DMS 273 treated with DMSO at 0.1 percent for 48 hours (cell line): Measurements from ENCODE around the gene PSMB10.
"Not testable (repeated sequence)": the region's sequence is repeated elsewhere in the genome, so short reads cannot be mapped to it uniquely, and the experiment has no call there.

Experiments
- DNase-seq: peaks from one replicate; lab custom pipeline; 2025; lab: John Stamatoyannopoulos, UW

PSMB10 gene

DNA sequence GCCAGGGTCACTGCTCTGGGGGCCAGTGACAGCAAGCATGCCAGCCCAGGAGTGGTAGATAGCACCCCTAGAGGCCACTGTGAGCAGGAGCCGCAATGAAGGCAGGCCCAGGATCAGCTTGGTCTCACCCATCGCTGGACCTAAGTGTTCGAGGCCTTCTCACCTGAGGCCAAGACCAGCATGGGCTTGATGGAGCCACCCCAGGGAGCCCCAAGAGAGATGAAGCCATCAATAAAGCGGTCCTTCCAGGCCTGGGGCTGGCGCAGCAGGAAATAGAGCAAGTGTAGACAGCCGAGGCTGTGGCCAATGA lies 5.5 kb upstream of the PSMB10 start:
- DNase-seq: no peak

DNA sequence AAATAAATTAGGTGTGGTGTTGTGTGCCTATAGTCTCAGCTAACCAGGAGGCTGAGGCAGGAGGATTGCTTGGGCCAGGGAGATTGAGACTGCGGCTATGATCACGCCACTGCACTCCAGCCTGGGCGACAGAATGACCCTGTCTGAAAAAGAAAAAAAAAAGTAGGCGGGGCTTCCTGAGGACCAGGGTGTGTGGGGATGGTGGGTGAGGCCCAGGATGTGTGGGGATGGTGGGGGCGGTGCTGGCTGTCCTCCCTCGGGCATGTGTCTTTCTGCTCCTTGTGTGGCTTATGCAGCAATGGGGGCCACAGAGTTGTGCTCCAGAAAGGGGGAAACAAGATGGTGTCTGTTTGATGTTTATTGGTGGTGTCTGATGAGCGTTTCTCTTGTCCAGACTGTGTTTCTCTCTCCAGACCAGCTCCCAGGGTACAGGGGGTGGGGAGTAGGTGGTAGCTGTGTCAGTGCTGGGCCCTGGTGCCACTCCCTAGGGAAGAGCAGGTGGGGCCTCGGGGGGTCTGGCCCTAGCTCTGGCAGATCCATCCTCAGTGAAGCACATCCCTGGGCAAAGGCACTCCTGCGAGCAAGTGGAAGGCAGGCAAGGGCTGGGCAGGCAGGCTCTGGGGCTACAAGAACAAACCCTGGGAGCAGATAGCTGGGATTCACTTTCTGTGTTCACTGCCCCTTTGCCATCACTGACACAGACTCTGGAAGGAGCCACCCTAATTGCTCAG lies 5.0 kb upstream of the PSMB10 start:
- no peak for DNase-seq

DNA sequence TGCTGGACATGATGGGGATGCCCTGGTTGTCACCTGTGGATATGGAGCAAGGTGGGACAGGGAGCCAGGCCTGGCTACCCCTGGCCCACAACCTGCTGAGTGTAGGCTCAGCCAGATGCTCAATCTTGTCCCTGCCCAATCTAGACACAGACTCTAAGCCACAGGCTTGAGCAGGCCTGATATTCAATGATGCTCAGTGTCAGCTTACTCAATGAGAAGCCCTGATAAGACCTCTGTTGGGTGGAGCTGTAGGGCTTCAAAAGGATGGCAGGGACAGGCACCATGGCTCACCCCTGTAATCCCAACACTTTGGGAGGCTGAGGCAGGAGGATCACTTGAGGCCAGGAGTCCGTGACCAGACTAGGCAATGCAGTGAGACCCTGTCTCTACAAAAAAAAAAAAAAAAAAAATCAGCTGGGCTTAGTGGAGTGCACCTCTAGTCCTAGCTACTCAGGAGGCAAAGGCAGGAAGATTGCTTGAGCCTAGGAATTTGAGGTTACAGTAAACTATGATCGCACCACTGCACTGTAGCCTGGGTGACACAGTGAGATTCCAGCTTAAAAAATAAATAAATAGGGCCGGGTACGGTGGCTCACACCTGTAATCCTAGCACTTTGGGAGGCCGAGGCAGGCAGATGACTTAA lies 3.9 kb upstream of the PSMB10 start:
- DNase-seq: no peak

DNA sequence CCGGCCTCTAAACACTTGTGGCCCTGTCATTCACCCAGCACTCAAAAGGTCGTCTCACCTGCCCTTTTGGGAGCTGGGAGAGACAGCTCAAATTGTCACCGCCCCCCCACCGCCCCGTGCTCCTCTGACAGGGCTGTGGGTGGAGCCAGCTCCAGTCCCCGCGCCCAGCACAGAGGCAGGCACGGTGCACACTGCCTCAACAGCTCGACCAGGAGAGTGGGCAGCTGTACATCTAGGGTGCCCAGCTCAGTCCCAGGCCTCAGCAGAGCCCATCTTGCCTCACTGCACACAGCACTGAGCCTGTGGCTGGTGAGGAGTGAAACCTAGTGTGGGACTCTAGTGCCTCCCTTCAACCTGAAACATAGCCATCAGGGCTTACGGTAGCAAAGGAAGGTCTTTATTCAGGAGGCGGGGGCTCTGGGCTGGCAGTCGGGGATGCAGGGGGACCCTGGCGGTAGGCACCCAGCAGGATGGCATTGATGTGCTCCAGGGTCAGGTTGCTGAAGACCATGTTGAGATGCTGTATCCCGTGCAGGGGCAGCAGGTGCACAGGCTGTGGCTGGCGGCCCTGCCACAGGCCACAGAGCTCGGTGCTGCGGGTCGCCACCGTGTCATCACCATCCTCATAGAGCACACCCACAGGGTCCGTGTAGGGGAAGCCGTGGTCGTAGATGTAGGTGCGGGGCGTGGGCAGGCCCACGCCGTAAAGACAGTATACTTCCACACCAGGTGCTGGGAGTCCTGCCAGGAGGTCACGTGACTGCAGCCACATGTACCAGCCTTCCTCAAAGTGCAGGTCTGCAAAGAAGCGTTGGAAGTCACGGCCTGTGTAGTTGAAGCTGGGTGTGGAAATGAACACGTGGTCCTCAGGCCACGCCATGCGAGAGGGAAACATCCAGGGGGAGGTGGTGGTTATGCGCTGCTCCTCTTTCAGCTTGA lies 3.1 kb upstream of the PSMB10 start:
- no peak for DNase-seq

DNA sequence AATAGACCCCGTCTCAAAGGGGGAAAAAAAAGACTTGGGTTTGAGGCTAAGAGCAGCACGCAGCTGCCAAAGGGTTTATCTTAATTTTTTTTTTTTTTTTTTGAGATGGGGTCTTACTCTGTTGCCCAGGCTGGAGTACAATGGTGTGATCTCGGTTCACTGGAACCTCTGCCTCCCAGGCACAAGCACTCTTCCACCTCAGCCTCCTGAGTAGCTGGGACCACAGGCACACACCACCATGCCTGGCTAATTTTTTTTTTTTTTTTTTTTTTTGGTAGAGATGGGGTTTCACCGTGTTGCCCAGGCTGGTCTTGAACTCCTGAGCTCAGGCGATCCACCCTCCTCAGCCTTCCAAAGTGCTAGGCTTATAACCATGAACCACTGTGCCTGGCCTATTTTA lies 1.1 kb upstream of the PSMB10 start:
- DNase-seq: not testable (repeated sequence)

DNA sequence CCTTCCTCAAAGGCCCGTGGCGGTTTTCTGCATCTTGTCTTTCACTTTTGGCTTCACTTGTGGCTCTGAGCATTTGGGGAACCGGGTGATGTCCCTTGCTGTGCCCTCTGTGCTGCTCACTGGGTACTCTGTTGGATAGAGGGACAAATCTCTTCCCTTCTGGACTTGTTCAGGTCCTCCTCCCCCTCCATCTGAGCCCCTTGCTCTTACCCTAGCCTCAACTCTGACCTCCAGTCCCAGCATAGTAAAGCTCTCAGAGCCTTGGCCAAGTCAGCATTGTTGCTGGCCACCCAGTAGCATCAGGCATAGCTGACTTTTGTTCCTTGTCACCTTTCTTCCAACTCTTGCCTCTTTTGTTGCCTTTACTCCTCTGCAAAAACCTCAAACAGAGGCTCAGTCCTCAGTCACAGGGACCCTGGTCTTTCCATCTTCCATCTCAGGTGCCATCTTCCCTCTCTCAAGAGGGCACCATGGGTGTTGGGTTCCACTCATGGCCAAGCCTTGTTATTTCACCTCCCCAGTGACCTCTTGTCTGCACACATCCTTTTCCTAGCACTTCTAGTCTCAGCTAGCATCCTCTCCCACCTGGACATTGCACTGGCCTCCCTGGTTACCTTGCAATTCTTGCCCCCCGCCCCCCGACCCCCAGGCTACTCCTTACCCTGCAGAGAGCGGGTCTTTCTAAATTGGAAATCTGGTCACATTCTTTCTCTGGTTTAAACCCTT lies 393 bp upstream of the PSMB10 start:
- DNase-seq: no peak

DNA sequence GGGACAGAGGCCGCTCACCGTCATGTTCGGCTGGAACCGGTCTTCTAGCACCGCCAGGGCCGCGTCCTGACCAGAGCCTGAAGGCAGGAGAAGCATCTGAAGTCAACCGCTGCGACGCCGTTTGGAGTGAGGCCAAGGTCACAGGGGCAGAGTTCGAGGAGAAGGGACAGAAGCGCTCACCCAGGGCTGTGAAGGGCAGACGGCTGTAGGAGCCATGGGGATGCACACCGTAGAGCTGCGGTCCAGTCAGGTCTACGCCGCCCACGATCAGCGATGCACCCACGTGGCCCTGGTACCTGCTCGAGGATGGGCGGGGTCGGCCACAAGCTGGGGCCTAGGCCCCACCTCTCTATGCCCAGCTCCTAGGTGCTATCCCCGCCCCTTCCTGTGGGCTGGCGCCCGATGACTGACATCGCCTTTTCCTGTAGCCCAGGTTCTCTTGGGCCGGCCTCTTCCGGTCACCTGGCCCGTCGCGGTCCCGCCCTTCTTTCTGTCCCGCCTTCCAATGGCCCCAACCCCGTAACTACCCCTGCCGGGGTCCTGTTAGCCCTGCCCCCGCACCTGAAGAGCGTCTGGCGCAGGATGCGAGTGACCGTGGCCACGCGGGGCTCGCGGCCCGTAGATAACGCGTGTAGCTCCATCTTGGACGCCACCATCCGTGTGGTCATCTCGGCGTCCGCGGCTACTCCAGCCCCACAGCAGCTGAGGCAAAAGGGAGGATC lies 1.1 kb downstream of the PSMB10 start:
- peak; percentile 94 for DNase-seq

DNA sequence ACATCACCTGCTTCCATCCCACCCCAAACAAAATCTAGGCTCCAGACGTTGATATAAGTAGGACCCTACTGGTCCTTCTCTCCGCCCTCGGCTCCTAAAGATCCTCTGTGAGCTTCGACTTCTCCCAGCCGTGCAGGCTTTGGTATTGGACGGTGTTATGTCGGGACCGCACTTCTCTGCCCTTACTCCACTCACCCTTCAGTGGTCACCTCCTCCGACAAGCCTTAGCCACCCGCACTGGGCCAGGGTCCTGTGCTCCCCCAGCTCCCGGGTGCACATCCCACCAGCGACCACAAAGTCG lies 1.6 kb downstream of the PSMB10 start:
- DNase-seq: no peak

DNA sequence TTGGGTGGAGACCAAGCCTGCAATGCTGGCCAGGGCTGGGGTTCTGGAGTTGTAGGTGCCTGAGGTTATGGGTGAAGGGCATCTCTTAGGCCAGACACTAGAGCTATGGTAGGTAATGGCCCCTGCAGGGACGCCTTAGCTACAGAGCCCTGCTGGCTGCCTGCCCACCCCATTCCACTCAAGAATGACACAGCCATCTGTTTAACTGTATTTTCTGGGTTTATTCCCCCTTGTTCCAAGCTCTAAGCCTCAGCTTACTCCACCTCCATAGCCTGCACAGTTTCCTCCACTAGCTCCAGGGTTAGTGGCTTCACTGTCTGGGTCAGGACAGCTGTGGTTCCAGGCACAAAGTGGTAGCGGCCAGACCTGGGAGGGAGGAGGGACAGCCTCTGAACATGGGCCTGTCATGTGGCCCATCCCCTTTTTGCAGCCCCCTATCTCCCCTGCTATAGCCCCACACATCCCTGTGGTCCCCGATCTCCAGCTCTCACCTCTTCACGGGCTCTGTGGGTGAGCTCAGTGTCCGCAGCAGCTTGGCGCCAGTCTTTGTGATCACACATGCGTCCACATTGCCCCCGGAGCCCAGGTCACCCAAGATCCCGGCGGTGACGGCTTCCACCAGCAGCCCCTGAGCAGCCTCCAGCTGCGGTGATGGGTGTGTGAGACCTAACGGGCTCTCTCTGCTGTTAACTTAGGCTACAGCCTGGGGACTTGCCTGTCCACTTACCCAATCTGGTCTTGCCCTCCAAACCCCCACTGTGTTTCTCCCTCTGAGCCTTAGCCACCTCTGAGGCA lies 2.1 kb downstream of the PSMB10 start:
- no peak for DNase-seq

DNA sequence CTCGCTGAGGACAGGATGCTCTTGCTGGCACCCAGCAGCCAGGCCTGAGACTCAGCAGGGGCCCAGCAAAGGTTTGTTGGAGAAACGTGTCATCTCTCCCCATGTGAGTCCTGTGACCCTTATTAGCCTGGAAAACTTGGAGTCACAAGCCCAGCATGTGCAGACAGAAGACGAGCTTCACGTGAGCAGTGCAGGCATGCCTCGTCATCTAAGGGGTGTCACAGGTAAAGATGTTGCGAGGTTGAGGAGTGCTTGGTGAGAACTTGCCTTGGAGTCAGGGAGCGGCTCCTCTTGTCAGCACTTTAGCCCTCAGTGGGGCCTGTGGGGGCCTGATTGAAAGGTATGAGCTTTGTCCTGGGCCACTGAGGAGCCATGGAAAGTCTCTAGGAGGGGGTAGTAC lies 2.8 kb downstream of the PSMB10 start:
- no peak for DNase-seq

DNA sequence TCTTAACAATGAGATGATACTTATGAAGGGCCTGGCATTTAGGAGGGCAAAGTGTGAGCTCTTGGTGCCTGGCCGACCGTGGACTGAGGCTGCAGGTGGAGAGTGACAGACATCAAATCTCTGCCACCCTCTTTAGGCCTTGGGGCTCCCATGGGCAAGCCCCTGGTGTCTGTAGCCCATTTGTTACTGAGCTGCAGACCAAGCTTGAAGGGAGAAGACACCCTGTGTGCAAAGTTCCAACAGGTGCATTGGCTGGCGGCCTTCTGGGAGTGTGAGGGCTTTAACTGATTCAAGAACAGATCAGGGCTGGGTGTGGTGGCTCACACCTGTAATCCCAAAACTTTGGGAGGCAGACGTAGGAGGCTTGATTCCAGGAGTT lies 4.2 kb downstream of the PSMB10 start:
- no peak for DNase-seq

DNA sequence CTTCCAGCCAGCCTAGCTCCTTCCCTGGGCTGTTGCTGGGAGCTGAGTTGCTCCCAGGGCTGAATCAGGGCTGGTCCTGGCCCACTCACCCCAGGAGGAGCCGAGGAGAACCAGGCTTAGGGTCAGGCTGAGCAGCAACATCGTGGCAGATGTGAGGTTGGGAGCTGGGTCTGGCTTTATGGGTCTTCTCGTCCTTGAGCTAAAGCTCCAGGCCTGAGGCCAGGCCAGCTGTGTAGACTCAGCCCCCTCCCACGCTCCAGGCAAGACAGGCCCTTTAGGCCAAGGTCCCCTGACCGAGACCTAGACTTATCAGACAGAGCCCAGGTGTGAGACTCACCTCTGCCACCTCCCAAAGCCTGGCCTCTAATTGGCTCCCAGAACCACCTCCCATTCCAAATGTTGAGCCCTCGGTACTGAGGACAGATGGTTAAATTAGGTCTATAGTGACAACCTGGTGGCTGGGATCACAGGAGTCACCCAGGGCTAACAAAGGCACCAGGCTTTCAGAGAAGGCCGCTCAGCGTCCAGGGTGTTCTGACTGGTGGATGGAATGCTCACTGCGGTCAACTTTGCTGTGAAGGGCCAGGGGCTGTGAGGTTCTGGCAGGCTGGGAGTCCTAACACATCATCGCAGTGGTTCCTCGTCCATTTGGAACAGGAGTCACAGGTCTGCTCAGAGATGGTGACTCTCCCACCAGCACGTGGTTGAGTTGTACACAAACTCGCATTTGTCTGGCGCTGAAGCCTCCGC lies 4.8 kb downstream of the PSMB10 start, which contains the start of gene CTRL:
CTRL (minus strand) TSS at position 151 of the 750 bp plus-strand sequence; CDS start at position 141, 10 bp downstream.
- no peak for DNase-seq

DNA sequence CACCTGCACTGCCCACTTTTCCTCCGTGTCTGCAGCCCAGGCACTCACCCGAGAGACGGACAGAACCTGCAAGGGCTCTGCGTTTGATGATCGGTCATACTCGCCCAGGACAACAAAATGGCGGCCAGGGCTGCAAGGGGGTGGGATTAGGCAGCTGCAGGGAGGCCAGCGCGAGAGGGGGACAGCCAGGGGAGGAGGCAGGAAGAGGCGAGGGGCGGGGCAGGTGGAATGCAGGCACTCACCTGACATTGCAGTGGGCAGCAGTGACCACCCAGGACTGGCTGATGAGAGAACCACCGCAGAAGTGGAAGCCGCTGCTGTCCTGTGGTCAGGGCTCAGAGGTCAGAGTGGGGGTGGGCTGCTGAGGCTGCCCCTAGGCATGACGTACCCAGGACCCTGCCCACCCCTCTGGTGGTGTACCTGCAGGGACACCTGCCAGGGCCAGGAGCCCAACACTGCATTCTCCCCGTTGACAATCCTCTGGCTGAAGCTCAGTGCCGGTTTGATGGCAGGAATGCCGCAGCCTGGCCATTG lies 5.9 kb downstream of the PSMB10 start:
- DNase-seq: no peak

DNA sequence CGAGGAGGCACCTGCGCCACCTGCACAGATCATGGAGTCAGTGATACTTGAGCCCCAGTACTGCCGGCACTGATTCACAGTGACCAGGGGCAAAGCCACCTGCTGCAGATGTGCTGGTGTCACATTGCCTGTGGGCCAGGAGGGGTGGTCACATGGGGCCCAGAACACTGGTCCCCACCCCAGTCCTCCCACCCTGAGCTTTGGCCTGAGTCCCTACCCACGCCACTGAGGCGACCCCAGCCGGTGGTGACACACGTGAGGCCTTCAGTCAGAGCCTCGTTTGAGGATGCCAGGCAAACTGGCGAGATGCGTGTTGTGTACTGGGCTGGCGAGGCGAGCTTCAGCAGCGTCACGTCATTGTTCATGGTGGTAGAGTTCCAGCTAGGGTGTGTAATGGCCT lies 6.5 kb downstream of the PSMB10 start:
- no peak for DNase-seq

DNA sequence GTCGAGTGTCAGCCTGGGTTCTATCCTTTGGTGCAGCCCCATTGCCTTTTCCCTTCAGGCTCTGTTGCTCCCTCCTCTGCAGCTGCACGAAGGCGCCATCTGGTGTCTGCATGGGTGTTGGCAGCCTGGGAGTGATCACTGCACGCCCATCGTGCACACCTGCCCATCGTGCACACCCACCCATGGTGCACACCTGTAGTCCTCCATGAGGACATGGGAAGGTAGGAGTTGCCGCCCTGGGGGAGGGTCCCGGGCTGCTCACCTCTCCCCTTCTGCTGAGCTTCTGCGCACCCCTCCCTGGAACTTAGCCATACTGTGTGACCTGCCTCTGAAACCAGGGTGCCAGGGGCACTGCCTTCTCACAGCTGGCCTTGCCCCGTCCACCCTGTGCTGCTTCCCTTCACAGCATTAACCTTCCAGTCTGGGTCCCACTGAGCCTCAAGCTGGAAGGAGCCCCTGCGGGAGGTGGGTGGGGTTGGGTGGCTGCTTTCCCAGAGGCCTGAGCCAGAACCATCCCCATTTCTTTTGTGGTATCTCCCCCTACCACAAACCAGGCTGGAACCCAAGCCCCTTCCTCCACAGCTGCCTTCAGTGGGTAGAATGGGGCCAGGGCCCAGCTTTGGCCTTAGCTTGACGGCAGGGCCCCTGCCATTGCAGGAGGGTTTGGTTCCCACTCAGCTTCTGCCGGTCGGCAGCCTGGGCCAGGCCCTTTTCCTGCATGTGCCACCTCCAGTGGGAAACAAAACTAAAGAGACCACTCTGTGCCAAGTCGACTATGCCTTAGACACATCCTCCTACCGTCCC lies 7.9 kb downstream of the PSMB10 start:
- DNase-seq: peak; percentile 28

DNA sequence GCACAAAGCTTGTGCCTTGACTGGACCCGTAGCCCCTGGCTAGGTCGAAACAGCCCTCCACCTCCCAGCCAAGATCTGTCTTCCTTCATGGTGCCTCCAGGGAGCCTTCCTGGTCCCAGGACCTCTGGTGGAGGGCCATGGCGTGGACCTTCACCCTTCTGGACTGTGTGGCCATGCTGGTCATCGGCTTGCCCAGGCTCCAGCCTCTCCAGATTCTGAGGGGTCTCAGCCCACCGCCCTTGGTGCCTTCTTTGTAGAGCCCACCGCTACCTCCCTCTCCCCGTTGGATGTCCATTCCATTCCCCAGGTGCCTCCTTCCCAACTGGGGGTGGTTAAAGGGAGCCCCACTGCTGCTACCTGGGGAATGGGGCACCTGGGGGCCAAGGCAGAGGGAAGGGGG lies 8.5 kb downstream of the PSMB10 start:
- DNase-seq: no peak

DNA sequence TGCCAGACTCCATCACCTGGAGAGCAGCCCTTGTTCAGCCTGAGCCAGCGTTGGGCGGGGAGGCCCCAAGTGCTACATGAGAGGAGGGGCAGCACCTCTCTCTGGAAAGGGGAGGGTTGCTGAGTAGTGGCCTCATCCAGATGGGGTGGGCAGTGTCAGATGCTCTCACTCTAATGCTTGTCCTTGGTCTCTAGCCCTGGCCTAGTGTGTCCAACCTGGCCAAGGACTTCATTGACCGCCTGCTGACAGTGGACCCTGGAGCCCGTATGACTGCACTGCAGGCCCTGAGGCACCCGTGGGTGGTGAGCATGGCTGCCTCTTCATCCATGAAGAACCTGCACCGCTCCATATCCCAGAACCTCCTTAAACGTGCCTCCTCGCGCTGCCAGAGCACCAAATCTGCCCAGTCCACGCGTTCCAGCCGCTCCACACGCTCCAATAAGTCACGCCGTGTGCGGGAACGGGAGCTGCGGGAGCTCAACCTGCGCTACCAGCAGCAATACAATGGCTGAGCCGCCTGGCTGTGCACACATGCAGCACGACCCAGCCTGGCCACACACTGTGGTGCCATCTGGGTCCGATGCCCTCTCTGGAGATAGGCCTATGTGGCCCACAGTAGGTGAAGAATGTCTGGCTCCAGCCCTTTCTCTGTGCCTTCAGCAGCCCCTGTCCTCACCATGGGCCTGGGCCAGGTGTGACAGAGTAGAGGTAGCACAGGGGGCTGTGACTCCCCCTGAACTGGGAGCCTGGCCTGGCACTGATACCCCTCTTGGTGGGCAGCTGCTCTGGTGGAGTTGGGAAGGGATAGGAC lies 9.3 kb downstream of the PSMB10 start:
- DNase-seq: no peak

DNA sequence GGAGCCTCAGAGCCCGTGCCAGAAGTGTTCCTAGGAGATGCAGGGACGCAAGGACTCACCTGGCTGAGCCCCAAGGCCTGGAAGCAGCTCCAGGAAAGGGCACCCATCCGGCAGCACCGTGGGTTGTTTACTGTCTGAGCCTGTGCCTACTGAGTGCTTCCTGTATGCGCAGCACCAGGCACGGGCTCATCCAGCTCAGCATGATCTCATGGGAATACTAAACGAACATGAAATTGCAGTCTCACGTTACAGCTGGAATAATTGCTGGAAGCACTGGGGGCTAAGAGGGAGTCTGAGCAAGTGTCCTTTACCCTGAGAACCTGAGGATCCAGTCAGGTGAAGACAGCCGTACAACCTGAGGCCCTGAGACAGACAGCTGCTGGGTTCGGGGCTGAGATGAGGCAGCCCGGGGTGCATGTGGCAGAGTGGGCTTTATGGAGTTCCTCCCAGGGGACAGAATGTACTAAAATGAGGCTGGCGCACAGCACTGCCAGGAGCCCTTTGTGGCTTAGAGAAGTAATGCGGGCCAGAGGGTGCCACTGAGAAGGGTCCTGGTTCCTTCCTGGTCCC lies 10.4 kb downstream of the PSMB10 start:
- peak; percentile 47 for DNase-seq
